Measurements from ENCODE around the gene SDC3. TPM values are rescaled to one million over a fixed set of nuclear protein-coding genes. Genes with fewer than 3 reads are reported as not detected.

The SDC3 gene
- total RNA-seq, 5 donors from 2014 or later (not counting 1 experiment from before 2014, with no cell fraction given) = 0.07 to 1.1 (median 0.47) TPM

DNA sequence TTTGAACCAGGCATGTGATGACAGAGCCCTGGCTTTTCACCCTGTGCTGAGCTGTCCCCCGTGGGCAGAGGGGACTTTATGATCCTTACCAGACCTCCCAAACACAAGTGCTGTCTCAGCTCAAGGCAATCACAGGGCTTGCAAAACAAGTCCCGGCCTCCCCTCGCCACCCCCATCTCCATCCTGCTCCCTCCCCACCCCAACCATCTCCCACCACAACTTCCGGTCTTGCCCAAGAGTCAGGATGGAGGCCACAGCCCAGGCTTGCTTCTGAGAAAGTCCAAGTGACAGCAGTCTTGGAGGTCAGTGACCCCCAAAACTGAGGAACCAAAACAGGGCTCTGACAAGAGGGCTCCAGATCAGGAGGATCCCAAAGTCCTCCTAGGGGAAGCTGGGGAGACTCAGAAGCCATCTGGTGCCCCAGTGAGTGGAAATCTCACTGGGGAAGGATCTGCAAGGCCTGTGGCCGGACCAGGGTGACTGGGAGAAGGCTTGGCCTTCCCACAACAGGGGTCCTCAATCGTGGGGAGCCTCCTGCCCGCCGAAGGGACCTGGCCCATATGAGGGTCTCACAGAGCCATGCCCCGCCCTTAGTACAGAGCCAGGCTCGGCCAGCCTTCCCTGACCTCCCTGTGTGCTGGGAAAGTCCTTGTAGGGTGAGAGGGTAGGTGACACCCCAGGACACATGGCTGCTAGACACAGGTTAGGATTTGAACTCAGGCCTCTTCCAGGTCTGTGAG is 4.5 kb upstream of the SDC3 start:
- H3K27me3 ChIP-seq (replicated peaks in 1 of 2; ENCODE audit: control insufficient read depth in 2 of 2, extremely low read depth in 1 of 2, insufficient read depth in 2 of 2, low read length in 1 of 2) = peaks cover 4 to 35% of the 10 kb centered on the region in 2 experiments
- H3K4me3 ChIP-seq (ENCODE audit: control insufficient read depth in 1 of 2, extremely low read depth in 1 of 2, low read length in 1 of 2) = no peak overlapping the region
- CTCF ChIA-PET = no interaction called here
- Mint-ChIP-seq H3K4me1 (peaks cover 10 to 15% (median 13%) of the 10 kb centered on the region in 3 donors), H3K4me3 (no peak overlapping the region), H3K9me3 (no peaks in the 10 kb centered on the region), H3K27me3 (peaks cover 12 to 18% of the 10 kb centered on the region in 2 donors), H3K27ac (no peak overlapping the region), H3K36me3 (no peaks in the 10 kb centered on the region)
- H3K36me3 ChIP-seq (ENCODE audit: control insufficient read depth in 2 of 2, extremely low read depth in 1 of 2, insufficient read depth in 1 of 2, low read length in 1 of 2) = no peaks in the 10 kb centered on the region
- 70% methylated on average over 10 of the region's 10 CpGs for WGBS (ENCODE audit: insufficient coverage)
- H3K4me1 ChIP-seq (ENCODE audit: control insufficient read depth in 1 of 2, extremely low read depth in 1 of 2, insufficient read depth in 2 of 2, low read length in 2 of 2) = peaks cover 0 to 15% of the 10 kb centered on the region in 2 experiments
- DNase-seq (no peak), ATAC-seq (replicated peaks in 1 of 4) (no peak)
- H3K9me3 ChIP-seq = no peaks in the 10 kb centered on the region
- no peak overlapping the region for H3K27ac ChIP-seq (ENCODE audit: low read length)
- POLR2A ChIA-PET = no interaction called here

DNA sequence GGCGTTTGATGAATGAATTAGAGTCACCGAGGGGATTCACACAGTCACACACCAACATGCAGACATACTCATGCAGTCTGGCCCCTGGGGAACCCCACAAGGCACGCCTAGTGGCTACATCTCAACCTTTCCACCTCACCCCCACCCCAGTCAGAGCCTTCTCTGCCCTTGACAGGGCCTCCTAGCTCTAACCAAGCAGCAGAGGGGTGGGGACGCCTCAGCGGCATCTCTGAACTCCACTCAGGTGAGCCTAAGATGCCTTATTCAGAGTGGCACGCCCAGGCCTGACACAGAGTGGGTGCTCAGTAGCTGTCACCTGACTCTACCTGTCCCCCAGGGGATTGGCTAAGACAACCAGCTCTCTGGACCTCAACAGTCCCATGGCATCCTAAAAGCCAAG is 3.7 kb upstream of the SDC3 start:
- no peaks in the 10 kb centered on the region for H3K36me3 ChIP-seq (ENCODE audit: control insufficient read depth in 2 of 2, extremely low read depth in 1 of 2, insufficient read depth in 1 of 2, low read length in 1 of 2)
- no peaks in the 10 kb centered on the region for H3K9me3 ChIP-seq
- DNase-seq (no peak), ATAC-seq (replicated peaks in 1 of 4) (no peak)
- H3K27me3 ChIP-seq (replicated peaks in 1 of 2; ENCODE audit: control insufficient read depth in 2 of 2, extremely low read depth in 1 of 2, insufficient read depth in 2 of 2, low read length in 1 of 2) = peaks cover 7 to 44% of the 10 kb centered on the region in 2 experiments
- Mint-ChIP-seq H3K27ac (no peak overlapping the region), H3K36me3 (no peaks in the 10 kb centered on the region), H3K27me3 (peaks cover 17 to 25% of the 10 kb centered on the region in 2 donors), H3K4me1 (peaks cover 16 to 22% (median 19%) of the 10 kb centered on the region in 3 donors), H3K4me3 (no peak overlapping the region), H3K9me3 (no peaks in the 10 kb centered on the region)
- peaks cover 0 to 23% of the 10 kb centered on the region in 2 experiments for H3K4me1 ChIP-seq (ENCODE audit: control insufficient read depth in 1 of 2, extremely low read depth in 1 of 2, insufficient read depth in 2 of 2, low read length in 2 of 2)
- no peak overlapping the region for H3K27ac ChIP-seq (ENCODE audit: low read length)
- ChIA-PET POLR2A (no interaction called here), CTCF (interaction anchor here in 1 of 2 donors (0.5 kb wide), 1 partner anchor 113 kb away, joined by 3 read pairs; no protein-coding TSS in a partner anchor)
- no peak overlapping the region for H3K4me3 ChIP-seq (ENCODE audit: control insufficient read depth in 1 of 2, extremely low read depth in 1 of 2, low read length in 1 of 2)
- 89% methylated on average over 4 of the region's 6 CpGs for WGBS (ENCODE audit: insufficient coverage)

- 54% methylated on average over 7 of the region's 9 CpGs for WGBS (ENCODE audit: insufficient coverage)
- no peaks in the 10 kb centered on the region for H3K9me3 Mint-ChIP-seq
- CTCF ChIA-PET = interaction anchor here (0.6 to 1.0 kb wide), 2 partner anchors 129 to 459 kb away, joined by 3 to 4 read pairs; no protein-coding TSS in a partner anchor
- Histone ChIP-seq H3K36me3 (ENCODE audit: control insufficient read depth in 2 of 2, extremely low read depth in 1 of 2, insufficient read depth in 1 of 2, low read length in 1 of 2) (no peaks in the 10 kb centered on the region), H3K27me3 (replicated peaks in 1 of 2; ENCODE audit: control insufficient read depth in 2 of 2, extremely low read depth in 1 of 2, insufficient read depth in 2 of 2, low read length in 1 of 2) (peaks cover 9 to 53% of the 10 kb centered on the region in 2 experiments), H3K9me3 (no peaks in the 10 kb centered on the region), H3K4me1 (ENCODE audit: control insufficient read depth in 1 of 2, extremely low read depth in 1 of 2, insufficient read depth in 2 of 2, low read length in 2 of 2) (peaks cover 0 to 25% of the 10 kb centered on the region in 2 experiments), H3K4me3 (ENCODE audit: control insufficient read depth in 1 of 2, extremely low read depth in 1 of 2, low read length in 1 of 2) (no peak overlapping the region), H3K27ac (ENCODE audit: low read length) (no peak overlapping the region)
- POLR2A ChIA-PET = no interaction called here
- H3K36me3 Mint-ChIP-seq = no peaks in the 10 kb centered on the region
- peaks cover 18 to 29% of the 10 kb centered on the region in 2 donors for H3K27me3 Mint-ChIP-seq
- no peak overlapping the region for H3K4me3 Mint-ChIP-seq
- no peak for ATAC-seq (replicated peaks in 1 of 4)
- peak in 10 of 35 experiments; percentile 5 to 63 (median 22) for DNase-seq
- H3K27ac Mint-ChIP-seq = no peak overlapping the region
- H3K4me1 Mint-ChIP-seq = peaks cover 17 to 23% (median 19%) of the 10 kb centered on the region in 3 donors
Observed at GRCh38 chr1:30911059-30911954, 2.7 kb upstream of the SDC3 start.

GRCh38 chr1:30909365-30910068 is 959 bp upstream of the SDC3 start:
- H3K27ac Mint-ChIP-seq = no peak overlapping the region

GRCh38 chr1:30908316-30908695 is 252 bp downstream of the SDC3 start:
- H3K4me1 Mint-ChIP-seq = peaks cover 17 to 23% (median 19%) of the 10 kb centered on the region in 3 donors
- no peak overlapping the region for H3K27ac Mint-ChIP-seq
- peaks cover 32 to 46% of the 10 kb centered on the region in 2 donors for H3K27me3 Mint-ChIP-seq
- no peaks in the 10 kb centered on the region for H3K36me3 ChIP-seq (ENCODE audit: control insufficient read depth in 2 of 2, extremely low read depth in 1 of 2, insufficient read depth in 1 of 2, low read length in 1 of 2)
- under 1% methylated on average over 67 of the region's 69 CpGs for WGBS (ENCODE audit: insufficient coverage)
- no peaks in the 10 kb centered on the region for H3K36me3 Mint-ChIP-seq
- H3K27me3 ChIP-seq (replicated peaks in 1 of 2; ENCODE audit: control insufficient read depth in 2 of 2, extremely low read depth in 1 of 2, insufficient read depth in 2 of 2, low read length in 1 of 2) = peaks cover 10 to 69% of the 10 kb centered on the region in 2 experiments
- no peaks in the 10 kb centered on the region for H3K9me3 Mint-ChIP-seq
- no peak overlapping the region for H3K4me3 ChIP-seq (ENCODE audit: control insufficient read depth in 1 of 2, extremely low read depth in 1 of 2, low read length in 1 of 2)
- ChIA-PET POLR2A (no interaction called here), CTCF (no interaction called here)
- no peak overlapping the region for H3K27ac ChIP-seq (ENCODE audit: low read length)
- H3K4me1 ChIP-seq (ENCODE audit: control insufficient read depth in 1 of 2, extremely low read depth in 1 of 2, insufficient read depth in 2 of 2, low read length in 2 of 2) = peaks cover 0 to 25% of the 10 kb centered on the region in 2 experiments
- H3K9me3 ChIP-seq = no peaks in the 10 kb centered on the region
- peak overlapping the region in 1 of 3 donors; percentile 80 for H3K4me3 Mint-ChIP-seq
- ATAC-seq (replicated peaks in 1 of 4) = peak in 1 of 4 experiments; percentile 21
- peak in 2 of 35 experiments; percentile 7 to 8 for DNase-seq

More at GRCh38 chr1:30909365-30910068, 959 bp upstream of the SDC3 start:
- DNase-seq = peak in 2 of 35 experiments; percentile 11 to 19
- WGBS (ENCODE audit: insufficient coverage) = 51% methylated on average over 10 of the region's 14 CpGs
- H3K27me3 ChIP-seq (replicated peaks in 1 of 2; ENCODE audit: control insufficient read depth in 2 of 2, extremely low read depth in 1 of 2, insufficient read depth in 2 of 2, low read length in 1 of 2) = peaks cover 10 to 60% of the 10 kb centered on the region in 2 experiments
- peaks cover 0 to 25% of the 10 kb centered on the region in 2 experiments for H3K4me1 ChIP-seq (ENCODE audit: control insufficient read depth in 1 of 2, extremely low read depth in 1 of 2, insufficient read depth in 2 of 2, low read length in 2 of 2)
- Mint-ChIP-seq H3K27me3 (peaks cover 29 to 41% of the 10 kb centered on the region in 2 donors), H3K4me3 (peak overlapping the region; percentile 81 to 89 (median 84)), H3K4me1 (peaks cover 17 to 23% (median 19%) of the 10 kb centered on the region in 3 donors), H3K36me3 (no peaks in the 10 kb centered on the region), H3K9me3 (no peaks in the 10 kb centered on the region)
- ATAC-seq (replicated peaks in 1 of 4) = no peak
- ChIA-PET CTCF (no interaction called here), POLR2A (no interaction called here)
- H3K4me3 ChIP-seq (ENCODE audit: control insufficient read depth in 1 of 2, extremely low read depth in 1 of 2, low read length in 1 of 2) = peak overlapping the region in 1 of 2 donors; percentile 20
- H3K36me3 ChIP-seq (ENCODE audit: control insufficient read depth in 2 of 2, extremely low read depth in 1 of 2, insufficient read depth in 1 of 2, low read length in 1 of 2) = no peaks in the 10 kb centered on the region
- no peak overlapping the region for H3K27ac ChIP-seq (ENCODE audit: low read length)
- H3K9me3 ChIP-seq = no peaks in the 10 kb centered on the region

All from T-cell (primary cell).